ENCODE results near the gene SPEG.

Gene SPEG

GRCh38 chr2:219507581-219508443, 73.2 kb downstream of the SPEG start:
- H3K27ac Mint-ChIP-seq = no peak overlapping the region
- ATAC-seq (no peak), DNase-seq (ENCODE audit: low spot score in 2 of 2) (no peak)
- no peak overlapping the region for H3K4me3 Mint-ChIP-seq
- H3K4me1 Mint-ChIP-seq = peaks cover 20% of the 10 kb centered on the region
- peaks cover 49% of the 10 kb centered on the region for H3K36me3 Mint-ChIP-seq
- no peaks in the 10 kb centered on the region for H3K9me3 Mint-ChIP-seq

DNA sequence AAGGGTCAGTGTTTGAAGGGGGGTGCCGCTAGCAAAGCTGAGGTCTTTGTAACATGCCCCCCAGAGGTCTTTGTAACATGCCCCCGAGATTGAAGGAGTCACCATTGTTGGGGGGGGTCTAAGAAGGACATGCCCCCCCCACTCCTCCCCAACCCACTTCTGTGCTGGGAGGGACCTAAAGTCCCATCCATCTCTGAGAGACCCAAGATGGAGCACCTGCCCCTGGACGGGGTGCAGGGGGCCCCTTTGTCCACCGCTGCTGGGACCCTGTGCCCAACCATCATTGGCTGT, 73.7 kb downstream of the SPEG start:
- H3K36me3 Mint-ChIP-seq = peaks cover 43% of the 10 kb centered on the region
- H3K9me3 Mint-ChIP-seq = no peaks in the 10 kb centered on the region

GRCh38 chr2:219508971-219509779, 74.5 kb downstream of the SPEG start:
- H3K9me3 Mint-ChIP-seq = no peaks in the 10 kb centered on the region
- H3K36me3 Mint-ChIP-seq = peaks cover 40% of the 10 kb centered on the region
- DNase-seq (ENCODE audit: low spot score in 2 of 2) (no peak), ATAC-seq (peak; percentile 31)
- H3K27ac Mint-ChIP-seq = peak overlapping the region; percentile 34
- H3K4me3 Mint-ChIP-seq = peak overlapping the region; percentile 44
- peaks cover 33% of the 10 kb centered on the region for H3K4me1 Mint-ChIP-seq

More for the DNA sequence above, 73.7 kb downstream of the SPEG start:
- Mint-ChIP-seq H3K27ac (no peak overlapping the region), H3K4me3 (no peak overlapping the region), H3K4me1 (peaks cover 25% of the 10 kb centered on the region)
- no peak for ATAC-seq
- DNase-seq (ENCODE audit: low spot score in 2 of 2) = no peak

- DNase-seq (ENCODE audit: low spot score in 2 of 2) (peak in 1 of 2 donors; percentile 75), ATAC-seq (peak; percentile 79)
- peaks cover 33% of the 10 kb centered on the region for H3K36me3 Mint-ChIP-seq
- peak overlapping the region; percentile 34 for H3K27ac Mint-ChIP-seq
- peaks cover 36% of the 10 kb centered on the region for H3K4me1 Mint-ChIP-seq
- no peaks in the 10 kb centered on the region for H3K9me3 Mint-ChIP-seq
- H3K4me3 Mint-ChIP-seq = peak overlapping the region; percentile 44
Observed at GRCh38 chr2:219509780-219510511, 75.3 kb downstream of the SPEG start.

DNA sequence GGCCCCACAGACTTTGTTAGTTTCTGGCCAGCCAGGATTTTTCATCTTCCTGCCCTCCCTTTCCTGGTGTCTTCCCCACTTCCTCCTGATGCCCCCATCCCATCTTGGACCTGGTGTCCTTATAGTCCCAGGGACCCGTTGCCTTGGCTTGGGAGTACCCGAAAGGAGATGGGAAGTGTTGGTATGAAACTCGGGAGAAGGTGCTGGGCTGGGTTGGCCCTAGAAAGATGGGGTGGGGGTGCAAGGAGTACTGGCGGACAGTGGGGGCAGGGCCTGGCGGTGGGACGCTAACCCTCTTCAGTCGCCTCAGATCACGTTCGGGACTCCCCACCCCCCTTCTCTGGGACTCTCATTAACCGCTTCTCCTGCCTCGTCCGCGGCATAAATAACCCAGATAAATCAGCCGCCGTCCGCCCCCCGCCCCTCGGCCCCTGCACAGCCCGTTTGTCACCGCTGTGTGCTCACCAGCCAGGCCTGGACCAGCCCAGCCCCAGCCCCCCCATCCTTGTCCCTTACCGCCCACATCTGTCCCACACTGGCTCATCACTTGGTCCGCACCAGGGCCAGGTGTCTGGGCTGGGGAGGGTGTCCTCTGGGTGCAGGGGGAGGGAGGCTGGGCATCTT, 76.0 kb downstream of the SPEG start:
- DNase-seq (ENCODE audit: low spot score in 2 of 2) = no peak
- peak overlapping the region; percentile 34 for H3K27ac Mint-ChIP-seq
- no peaks in the 10 kb centered on the region for H3K9me3 Mint-ChIP-seq
- H3K4me1 Mint-ChIP-seq = peaks cover 36% of the 10 kb centered on the region
- peaks cover 26% of the 10 kb centered on the region for H3K36me3 Mint-ChIP-seq
- peak overlapping the region; percentile 44 for H3K4me3 Mint-ChIP-seq
- ATAC-seq = no peak

GRCh38 chr2:219511547-219512325, 77.1 kb downstream of the SPEG start:
- Mint-ChIP-seq H3K27ac (no peak overlapping the region), H3K4me1 (peaks cover 36% of the 10 kb centered on the region), H3K9me3 (no peaks in the 10 kb centered on the region), H3K36me3 (peaks cover 15% of the 10 kb centered on the region), H3K4me3 (no peak overlapping the region)
- DNase-seq (ENCODE audit: low spot score in 2 of 2) (no peak), ATAC-seq (no peak)

DNA sequence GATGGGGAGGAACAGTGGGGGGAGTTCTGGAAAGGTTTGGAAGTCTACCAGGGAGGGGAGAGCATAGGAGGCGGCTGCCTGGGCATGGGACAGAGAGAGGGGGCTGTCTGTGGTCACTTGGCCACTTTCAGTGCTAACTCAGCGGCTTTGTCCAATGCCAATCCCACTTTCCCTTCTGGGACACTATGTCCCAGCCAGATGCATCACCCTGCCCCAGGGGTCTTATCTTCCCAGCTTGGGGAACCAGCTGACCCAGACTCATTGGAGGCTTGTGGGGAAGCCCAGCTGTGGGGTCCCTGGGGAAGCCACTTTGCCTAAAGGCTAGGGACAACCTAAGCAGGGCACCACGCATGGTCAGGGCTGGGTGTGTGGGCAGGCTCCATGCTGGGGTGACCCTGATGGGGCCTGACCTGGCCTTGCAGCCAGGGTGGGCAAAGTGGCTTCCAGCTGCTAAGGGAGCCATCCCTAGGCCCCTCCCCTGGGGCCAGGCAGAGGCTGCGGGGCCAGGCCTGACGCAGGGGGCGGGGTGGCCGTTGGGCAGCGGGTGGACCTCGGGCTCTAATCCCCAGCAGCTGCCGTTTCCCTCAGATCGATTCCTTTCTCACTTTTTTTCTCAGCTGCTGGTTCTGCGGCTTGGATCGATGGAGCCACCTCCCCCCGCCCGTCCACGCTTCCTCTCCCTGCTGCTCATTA, 78.0 kb downstream of the SPEG start:
- Mint-ChIP-seq H3K4me1 (peaks cover 36% of the 10 kb centered on the region), H3K27ac (peak overlapping the region; percentile 43), H3K36me3 (peaks cover 5% of the 10 kb centered on the region), H3K9me3 (no peaks in the 10 kb centered on the region), H3K4me3 (no peak overlapping the region)
- no peak for DNase-seq (ENCODE audit: low spot score in 2 of 2)
- no peak for ATAC-seq

GRCh38 chr2:219513787-219514186, 79.1 kb downstream of the SPEG start:
- Mint-ChIP-seq H3K4me1 (peaks cover 36% of the 10 kb centered on the region), H3K36me3 (peaks cover 5% of the 10 kb centered on the region), H3K27ac (peak overlapping the region; percentile 60), H3K9me3 (no peaks in the 10 kb centered on the region), H3K4me3 (peak overlapping the region; percentile 20)
- ATAC-seq (no peak), DNase-seq (ENCODE audit: low spot score in 2 of 2) (no peak)

DNA sequence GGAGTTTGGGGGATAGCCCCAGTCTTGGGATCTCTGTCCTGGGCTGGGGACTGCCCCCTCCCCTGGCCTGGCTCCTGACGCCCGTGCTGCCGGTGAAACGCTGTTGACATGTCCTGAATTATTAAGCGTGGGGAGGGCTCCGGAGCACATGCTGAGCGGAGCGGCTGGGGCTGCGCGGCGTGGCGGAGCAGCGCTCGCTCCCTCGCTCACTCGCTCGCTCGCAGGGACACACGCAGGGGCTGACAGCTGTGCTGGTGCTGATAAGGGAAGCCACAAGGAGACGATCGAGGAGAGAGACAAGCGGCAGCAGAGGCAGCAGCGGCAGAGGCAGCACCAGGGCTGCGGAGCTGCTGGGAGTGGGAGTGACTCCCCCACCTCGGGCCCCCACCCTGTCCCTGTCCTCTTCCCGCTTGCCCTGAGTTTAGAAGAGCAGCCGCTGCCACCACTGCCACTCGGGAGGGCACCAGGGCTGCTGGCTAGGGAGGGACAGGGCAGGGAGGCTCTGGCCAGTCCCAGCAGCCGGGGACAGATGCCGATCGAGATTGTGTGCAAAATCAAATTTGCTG, 79.6 kb downstream of the SPEG start, which contains the start of gene ASIC4:
ASIC4 (plus strand) TSS at position 287 of the 566 bp plus-strand sequence; CDS start at position 530, 243 bp downstream.
- H3K36me3 Mint-ChIP-seq = peaks cover 5% of the 10 kb centered on the region
- no peak for DNase-seq (ENCODE audit: low spot score in 2 of 2)

DNA sequence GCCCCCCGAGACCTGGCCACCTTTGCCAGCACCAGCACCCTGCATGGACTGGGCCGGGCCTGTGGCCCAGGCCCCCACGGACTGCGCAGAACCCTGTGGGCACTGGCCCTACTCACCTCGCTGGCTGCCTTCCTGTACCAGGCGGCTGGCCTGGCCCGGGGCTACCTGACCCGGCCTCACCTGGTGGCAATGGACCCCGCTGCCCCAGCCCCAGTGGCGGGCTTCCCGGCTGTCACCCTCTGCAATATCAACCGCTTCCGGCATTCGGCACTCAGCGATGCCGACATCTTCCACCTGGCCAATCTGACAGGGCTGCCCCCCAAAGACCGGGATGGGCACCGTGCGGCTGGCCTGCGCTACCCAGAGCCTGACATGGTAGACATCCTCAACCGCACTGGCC, 80.2 kb downstream of the SPEG start:
- Mint-ChIP-seq H3K36me3 (no peaks in the 10 kb centered on the region), H3K27ac (no peak overlapping the region), H3K4me3 (no peak overlapping the region), H3K9me3 (no peaks in the 10 kb centered on the region), H3K4me1 (peaks cover 30% of the 10 kb centered on the region)
- no peak for ATAC-seq
- no peak for DNase-seq (ENCODE audit: low spot score in 2 of 2)

More for the DNA sequence above, 79.6 kb downstream of the SPEG start, which contains the start of gene ASIC4:
- Mint-ChIP-seq H3K4me1 (peaks cover 36% of the 10 kb centered on the region), H3K4me3 (peak within 1 kb of the TSS; percentile 20), H3K27ac (peak within 1 kb of the TSS; percentile 60), H3K9me3 (no peaks in the 10 kb centered on the region)
- ATAC-seq = no peak

DNA sequence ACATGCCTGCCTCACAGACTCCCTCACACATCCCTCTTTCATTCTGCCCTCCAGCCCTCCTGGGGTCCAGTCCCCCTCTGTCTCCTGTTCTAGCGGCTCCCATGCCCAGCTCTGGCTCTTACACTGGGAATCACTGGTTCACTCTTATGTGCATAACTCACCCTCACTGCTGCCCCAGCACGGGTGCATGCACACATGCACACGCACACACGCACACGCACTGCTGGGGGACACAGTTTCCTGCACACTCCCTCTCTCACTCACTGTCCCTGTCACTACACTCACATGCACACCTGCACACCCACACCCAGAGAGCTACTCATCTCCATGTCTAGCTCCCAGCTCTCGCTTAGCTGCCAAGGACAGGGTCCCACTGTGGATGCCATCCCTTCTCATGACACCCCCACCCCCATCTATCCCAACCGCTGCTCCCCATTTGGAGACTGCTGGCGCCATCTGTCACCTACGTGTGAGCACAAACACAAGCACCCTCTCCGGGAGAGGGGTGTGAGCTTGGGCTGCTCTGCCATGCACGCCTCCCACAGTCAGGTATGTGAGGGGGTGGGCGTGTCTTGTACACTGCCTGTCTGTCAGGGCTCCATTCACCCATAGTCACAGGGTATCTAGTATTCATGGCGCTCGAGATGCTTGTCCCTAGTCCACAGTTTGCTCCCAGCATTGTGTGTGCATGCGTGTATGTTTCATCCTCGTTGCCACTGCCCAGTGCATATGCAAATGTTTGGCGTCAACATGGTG, 81.4 kb downstream of the SPEG start:
- ATAC-seq (no peak), DNase-seq (ENCODE audit: low spot score in 2 of 2) (no peak)
- no peaks in the 10 kb centered on the region for H3K36me3 Mint-ChIP-seq
- H3K27ac Mint-ChIP-seq = no peak overlapping the region
- H3K9me3 Mint-ChIP-seq = no peaks in the 10 kb centered on the region
- H3K4me1 Mint-ChIP-seq = peaks cover 21% of the 10 kb centered on the region
- no peak overlapping the region for H3K4me3 Mint-ChIP-seq

GRCh38 chr2:219516888-219517287, 82.2 kb downstream of the SPEG start:
- H3K4me3 Mint-ChIP-seq = no peak overlapping the region
- no peaks in the 10 kb centered on the region for H3K9me3 Mint-ChIP-seq

More at GRCh38 chr2:219516888-219517287, 82.2 kb downstream of the SPEG start:
- ATAC-seq (no peak), DNase-seq (ENCODE audit: low spot score in 2 of 2) (no peak)
- Mint-ChIP-seq H3K27ac (no peak overlapping the region), H3K4me1 (peaks cover 29% of the 10 kb centered on the region), H3K36me3 (no peaks in the 10 kb centered on the region)
